DND-41 (cell line): Measurements from ENCODE around the gene RNLS.

ENCODE experiments used
- ATAC-seq: fragments of 200-7000 bp; cut with Tn5 transposase; 3 replicates; pipeline ENCODE4 v1.9.1; 2021; ENCODE audit warnings: low read depth; ENCODE audit not compliant: insufficient read depth
- DNase-seq: peaks from one replicate; pipeline ENCODE4 v3.0.0-alpha.2; 2020
- H2AFZ ChIP-seq: 2 replicates; pipeline ENCODE4 v1.6.0; 2012; ENCODE audit warnings: low read depth, low read length
- H3K27ac ChIP-seq: 2 replicates; pipeline ENCODE4 v1.5.1; 2012; ENCODE audit warnings: low read length, inconsistent platforms
- H3K27me3 ChIP-seq: fragments of 200-600 bp; sonication (generic); 2 replicates; pipeline ENCODE4 v1.6.0; 2012; ENCODE audit warnings: low read length, mild to moderate bottlenecking, inconsistent platforms; ENCODE audit not compliant: insufficient read depth, poor library complexity
- H3K36me3 ChIP-seq: 2 replicates; pipeline ENCODE4 v1.5.1; 2012; ENCODE audit warnings: low read length, inconsistent platforms; ENCODE audit not compliant: insufficient read depth
- H3K4me1 ChIP-seq: 2 replicates; pipeline ENCODE4 v1.5.1; 2012; ENCODE audit warnings: mild to moderate bottlenecking, low read length; ENCODE audit not compliant: insufficient read depth
- H3K4me2 ChIP-seq: 2 replicates; pipeline ENCODE4 v1.6.0; 2012; ENCODE audit warnings: mild to moderate bottlenecking, moderate library complexity, low read length, inconsistent platforms; ENCODE audit not compliant: insufficient read depth
- H3K4me3 ChIP-seq, 2 experiments: fragments of 200-600 bp in 1 of 2; shearing (Covaris generic) in 1 of 2; 2 replicates each; pipeline ENCODE4 v1.5.1; 2012 to 2016; ENCODE audit warnings: inconsistent platforms in 2 of 2, low read length in 2 of 2, mild to moderate bottlenecking in 2 of 2, low read depth in 1 of 2, moderate library complexity in 1 of 2
- H3K79me2 ChIP-seq: 2 replicates; pipeline ENCODE4 v1.6.0; 2012; ENCODE audit warnings: low read length, inconsistent platforms; ENCODE audit not compliant: insufficient read depth
- H3K9ac ChIP-seq: 2 replicates; pipeline ENCODE4 v1.6.0; 2012; ENCODE audit warnings: low read depth, mild to moderate bottlenecking, inconsistent platforms, low read length, moderate library complexity
- H3K9me3 ChIP-seq: 2 replicates; pipeline ENCODE4 v1.5.1; 2012; ENCODE audit warnings: low read length, moderate library complexity, mild to moderate bottlenecking, inconsistent platforms; ENCODE audit not compliant: insufficient read depth, severe bottlenecking
- H4K20me1 ChIP-seq: 2 replicates; pipeline ENCODE4 v1.6.0; 2012; ENCODE audit warnings: low read length; ENCODE audit not compliant: insufficient read depth
- CTCF ChIP-seq: IDR thresholded peaks from 2 replicates; pipeline ENCODE4 v1.5.1; 2012; ENCODE audit warnings: borderline replicate concordance, low read length, moderate library complexity, mild to moderate bottlenecking; ENCODE audit not compliant: poor library complexity, severe bottlenecking; ENCODE audit errors: extremely low read depth
- EZH2 ChIP-seq: IDR thresholded peaks from 3 replicates; pipeline ENCODE4 v1.6.1; 2012; ENCODE audit warnings: borderline replicate concordance, low read depth, mild to moderate bottlenecking, moderate library complexity, low read length, inconsistent platforms; ENCODE audit not compliant: severe bottlenecking

RNLS gene

GRCh38 chr10:88582806-88583583, at the start of gene RNLS:
TSS of gene RNLS (minus strand) at chr10:88583318.
- H3K4me3 ChIP-seq: no peak within 1 kb of the TSS
- H3K36me3 ChIP-seq: no peaks in the 10 kb centered on the region
- no peaks in the 10 kb centered on the region for H3K4me1 ChIP-seq
- H3K27me3 ChIP-seq: peaks cover 3% of the 10 kb centered on the region
- TF ChIP-seq EZH2 (no peak), CTCF (peak; percentile 7)
- no peaks in the 10 kb centered on the region for H3K9me3 ChIP-seq
- no peak within 1 kb of the TSS for H3K9ac ChIP-seq
- no peak within 1 kb of the TSS for H3K4me2 ChIP-seq
- no peaks in the 10 kb centered on the region for H4K20me1 ChIP-seq
- DNase-seq (no peak), ATAC-seq (no peak)
- no peak within 1 kb of the TSS for H2AFZ ChIP-seq
- no peaks in the 10 kb centered on the region for H3K79me2 ChIP-seq
- no peak within 1 kb of the TSS for H3K27ac ChIP-seq

DNA sequence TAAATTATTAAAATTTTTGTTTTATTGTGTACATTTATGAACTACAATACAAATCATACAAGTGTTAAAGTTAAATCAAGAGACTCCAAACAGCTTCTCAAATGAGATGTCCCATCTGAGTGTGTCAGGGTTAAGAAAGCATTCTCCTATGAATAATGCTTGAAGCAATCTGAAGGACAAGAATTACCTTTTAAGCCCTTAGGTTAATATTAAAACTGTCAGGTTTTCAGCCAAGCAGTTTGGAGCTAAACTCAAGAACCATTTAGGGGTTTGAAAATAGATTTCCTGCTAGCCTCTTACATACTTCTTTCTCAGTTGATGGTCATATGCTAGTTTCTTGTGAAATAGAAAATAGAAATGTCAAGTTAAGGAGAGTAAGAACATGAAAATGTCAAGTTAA, 41.7 kb upstream of the RNLS start:
- Histone ChIP-seq H3K9ac (no peak overlapping the region), H4K20me1 (no peaks in the 10 kb centered on the region), H3K4me1 (no peaks in the 10 kb centered on the region), H3K4me3 (no peak overlapping the region), H3K27ac (no peak overlapping the region), H3K9me3 (no peaks in the 10 kb centered on the region), H2AFZ (no peak overlapping the region), H3K27me3 (peaks cover 15% of the 10 kb centered on the region), H3K79me2 (no peaks in the 10 kb centered on the region), H3K36me3 (no peaks in the 10 kb centered on the region), H3K4me2 (no peak overlapping the region)
- TF ChIP-seq EZH2: no peak
- no peak for TF ChIP-seq CTCF
- no peak for DNase-seq
- no peak for ATAC-seq

- DNase-seq: no peak
- H3K36me3 ChIP-seq: no peaks in the 10 kb centered on the region
- no peaks in the 10 kb centered on the region for H3K4me1 ChIP-seq
- no peak overlapping the region for H3K4me2 ChIP-seq
- H3K27ac ChIP-seq: no peak overlapping the region
- no peak for TF ChIP-seq CTCF
- no peak for TF ChIP-seq EZH2
- ATAC-seq: no peak
- no peaks in the 10 kb centered on the region for H3K9me3 ChIP-seq
- H3K4me3 ChIP-seq: no peak overlapping the region
- no peaks in the 10 kb centered on the region for H3K79me2 ChIP-seq
- H3K27me3 ChIP-seq: peaks cover 15% of the 10 kb centered on the region
- no peak overlapping the region for H3K9ac ChIP-seq
- H4K20me1 ChIP-seq: no peaks in the 10 kb centered on the region
- no peak overlapping the region for H2AFZ ChIP-seq
Observed at GRCh38 chr10:88623835-88624234, 40.7 kb upstream of the RNLS start.

GRCh38 chr10:88620441-88620840, 37.3 kb upstream of the RNLS start:
- Histone ChIP-seq H3K4me3 (no peak overlapping the region), H3K9me3 (no peaks in the 10 kb centered on the region), H3K36me3 (no peaks in the 10 kb centered on the region), H3K9ac (no peak overlapping the region), H3K4me2 (no peak overlapping the region), H3K79me2 (no peaks in the 10 kb centered on the region), H3K27me3 (peaks cover 15% of the 10 kb centered on the region), H4K20me1 (no peaks in the 10 kb centered on the region), H3K4me1 (no peaks in the 10 kb centered on the region), H3K27ac (no peak overlapping the region), H2AFZ (no peak overlapping the region)
- ATAC-seq: no peak
- no peak for DNase-seq
- TF ChIP-seq EZH2 (no peak), CTCF (no peak)
